HepG2 (cell line): ENCODE measurements around the gene RAB29. TPM values are rescaled to one million over a fixed set of nuclear protein-coding genes. Genes with fewer than 3 reads are reported as not detected.

ENCODE experiments used
- ATAC-seq: fragments of 200-7000 bp; cut with Tn5 transposase; 3 replicates; pipeline ENCODE4 v1.9.1; 2020; ENCODE audit warnings: mild to moderate bottlenecking, moderate library complexity
- BruUV-seq: library from RNA; stranded (reverse); fragments of 400-500 nt; replicated peaks from 2 replicates; lab custom pipeline; 2021; lab: Mats Ljungman, UMichigan
- CTCF ChIA-PET: fragments of 300-600 bp; formaldehyde crosslinking; extraction: SDS; loops from one replicate; lab custom pipeline; 2021; ENCODE audit warnings: low total read pairs, inconsistent platforms, low intra/inter-chr PET ratio; lab: Yijun Ruan, JAX
- POLR2A ChIA-PET: fragments of 350-600 bp; sonication (Branson Sonifier 250); formaldehyde crosslinking; loops from one replicate; lab custom pipeline; 2020; ENCODE audit warnings: antibody characterized with exemption, inconsistent platforms; lab: Yijun Ruan, JAX
- DNase-seq: peaks from one replicate; pipeline ENCODE4 v3.0.0-alpha.2; 2015; ENCODE audit warnings: low spot score
- FAIRE-seq: peaks from 3 replicates; lab custom pipeline; 2011; peaks lifted over from hg19 to GRCh38; lab: Jason Lieb, UNC
- H2AFZ ChIP-seq: one replicate; pipeline ENCODE4 v1.6.1; 2011; ENCODE audit warnings: low read length, inconsistent platforms
- H3K27ac ChIP-seq: fragments of 300-600 bp; 3 replicates; pipeline ENCODE4 v1.8.0; 2011; ENCODE audit warnings: mixed run types, mild to moderate bottlenecking, mixed read lengths, low read length, inconsistent platforms; ENCODE audit not compliant: insufficient read depth; ENCODE audit errors: extremely low read length
- H3K27me3 ChIP-seq, 2 experiments: fragments of 200-600 bp in 1 of 2; 2 replicates in 1 of 2; 3 replicates in 1 of 2; pipeline versions ENCODE4 v1.6.0 to v1.8.0; 2011; ENCODE audit warnings: low read length in 2 of 2, mild to moderate bottlenecking in 2 of 2, moderate library complexity in 2 of 2, inconsistent platforms in 1 of 2; ENCODE audit not compliant: insufficient read depth in 2 of 2, control insufficient read depth in 1 of 2
- H3K36me3 ChIP-seq, 2 experiments: fragments of 200-600 bp in 1 of 2; replicated peaks in 1 of 2; 2 replicates in 1 of 2; 3 replicates in 1 of 2; pipeline versions ENCODE4 v1.5.1 to v1.8.0; 2011; ENCODE audit warnings: low read length in 2 of 2, inconsistent platforms in 1 of 2; ENCODE audit not compliant: insufficient read depth in 2 of 2, control insufficient read depth in 1 of 2
- H3K4me1 ChIP-seq: 2 replicates; pipeline ENCODE4 v1.5.1; 2012; ENCODE audit warnings: low read length, inconsistent platforms; ENCODE audit not compliant: insufficient read depth
- H3K4me2 ChIP-seq: 2 replicates; pipeline ENCODE4 v1.6.0; 2011; ENCODE audit warnings: low read depth, low read length, inconsistent platforms
- H3K4me3 ChIP-seq, 3 experiments: fragments of 200-600 bp in 1 of 3; sonication (generic), shearing (Covaris generic) in 1 of 3; replicated peaks in 1 of 3; 2 replicates each; pipeline ENCODE4 v1.5.1; 2011 to 2016; ENCODE audit warnings: low read length in 3 of 3, inconsistent platforms in 2 of 3, low read depth in 2 of 3, mild to moderate bottlenecking in 2 of 3, control low read depth in 1 of 3, mixed read lengths in 1 of 3; ENCODE audit not compliant: insufficient read depth in 1 of 3
- H3K79me2 ChIP-seq: one replicate; pipeline ENCODE4 v1.6.1; 2011; ENCODE audit warnings: low read length, inconsistent platforms; ENCODE audit not compliant: insufficient read depth
- H3K9ac ChIP-seq: 2 replicates; pipeline ENCODE4 v1.6.0; 2011; ENCODE audit warnings: mild to moderate bottlenecking, low read depth, low read length, inconsistent platforms; ENCODE audit not compliant: insufficient read depth
- H3K9me3 ChIP-seq: 2 replicates; pipeline ENCODE4 v1.5.1; 2012; ENCODE audit warnings: mild to moderate bottlenecking, low read length
- H4K20me1 ChIP-seq: 2 replicates; pipeline ENCODE4 v1.6.0; 2011; ENCODE audit warnings: inconsistent platforms, mild to moderate bottlenecking, low read length, moderate library complexity; ENCODE audit not compliant: insufficient read depth
- DDIT3 ChIP-seq: sonication (generic); formaldehyde crosslinking; IDR thresholded peaks from 2 replicates; pipeline ENCODE4 v1.4.0; 2020; ENCODE audit warnings: mild to moderate bottlenecking, missing genetic modification reagents
- FOXA1 ChIP-seq, 2 experiments: fragments of 450-650 bp in 1 of 2; sonication (generic) in 1 of 2; formaldehyde crosslinking in 1 of 2; IDR thresholded peaks; 2 replicates each; pipeline versions ENCODE4 v1.4.0 to v1.6.1; 2016 to 2020; ENCODE audit warnings: missing genetic modification reagents in 1 of 2
- FOXK1 ChIP-seq: sonication (generic); formaldehyde crosslinking; IDR thresholded peaks from 2 replicates; pipeline ENCODE4 v1.4.0; 2020; ENCODE audit warnings: low read depth, missing genetic modification reagents, borderline replicate concordance
- MED8 ChIP-seq: sonication (generic); formaldehyde crosslinking; IDR thresholded peaks from 2 replicates; pipeline ENCODE4 v1.8.1; 2023; ENCODE audit warnings: mild to moderate bottlenecking, missing genetic modification reagents; ENCODE audit not compliant: insufficient replicate concordance
- MLLT10 ChIP-seq: sonication (generic); formaldehyde crosslinking; IDR thresholded peaks from 2 replicates; pipeline ENCODE4 v1.4.0; 2020; ENCODE audit warnings: missing genetic modification reagents
- NR2F2 ChIP-seq: IDR thresholded peaks from 2 replicates; pipeline ENCODE4 v1.6.1; 2012; ENCODE audit warnings: low read depth, inconsistent platforms, borderline replicate concordance
- NR3C1 ChIP-seq: sonication (generic); formaldehyde crosslinking; IDR thresholded peaks from 2 replicates; pipeline ENCODE4 v1.4.0; 2020; ENCODE audit warnings: missing genetic modification reagents
- TBL1XR1 ChIP-seq: fragments of 150-350 bp; IDR thresholded peaks from 2 replicates; pipeline ENCODE4 v1.6.1; 2014; ENCODE audit warnings: borderline replicate concordance, low read length; ENCODE audit not compliant: partially characterized antibody
- TERF1 ChIP-seq: sonication (generic); formaldehyde crosslinking; IDR thresholded peaks from 2 replicates; pipeline ENCODE4 v1.8.0; 2022; ENCODE audit warnings: mild to moderate bottlenecking, missing genetic modification reagents, moderate library complexity
- TRIM22 ChIP-seq: fragments of 450-650 bp; IDR thresholded peaks from 2 replicates; pipeline ENCODE4 v1.6.1; 2017
- YY1 ChIP-seq: IDR thresholded peaks from 2 replicates; pipeline ENCODE4 v1.6.1; 2011; ENCODE audit warnings: low read length, low read depth, moderate library complexity, mild to moderate bottlenecking; ENCODE audit not compliant: insufficient read depth, insufficient replicate concordance
- ZBTB20 ChIP-seq: sonication (generic); formaldehyde crosslinking; IDR thresholded peaks from 2 replicates; pipeline ENCODE4 v1.8.1; 2023; ENCODE audit warnings: missing genetic modification reagents, low read depth, mild to moderate bottlenecking, borderline replicate concordance
- ZFP82 ChIP-seq: sonication (generic); formaldehyde crosslinking; IDR thresholded peaks from 2 replicates; pipeline ENCODE4 v1.5.1; 2020; ENCODE audit warnings: mild to moderate bottlenecking, missing genetic modification reagents, borderline replicate concordance
- ZNF20 ChIP-seq: sonication (generic); formaldehyde crosslinking; IDR thresholded peaks from 2 replicates; pipeline ENCODE4 v1.4.0; 2020; ENCODE audit warnings: mild to moderate bottlenecking, moderate library complexity, missing genetic modification reagents
- ZNF430 ChIP-seq: sonication (generic); formaldehyde crosslinking; IDR thresholded peaks from 2 replicates; pipeline ENCODE4 v1.9.0; 2021; ENCODE audit warnings: mild to moderate bottlenecking, missing genetic modification reagents
- ZNF816 ChIP-seq: sonication (generic); formaldehyde crosslinking; IDR thresholded peaks from 2 replicates; pipeline ENCODE4 v1.8.0; 2022; ENCODE audit warnings: missing genetic modification reagents, mild to moderate bottlenecking, borderline replicate concordance
- WGBS: methylation state at CpG from one replicate; pipeline ENCODE4 v1.1.6; 2017; ENCODE audit warnings: low lambda C conversion rate; 5-methylcytosine and 5-hydroxymethylcytosine counted together
- in situ Hi-C: cut with HindIII; loops from 2 replicates; pipeline ENCODE4 v1.10.0; 2017; ENCODE audit warnings: low pct_unique_long_range_greater_than_20kb; ENCODE audit not compliant: extremely low pct_ligation_motif_present
- intact Hi-C: fragments of 100-400 bp; cut with micrococcal nuclease; formaldehyde crosslinking; loops from one replicate; pipeline ENCODE4 v1.10.0; 2022; ENCODE audit not compliant: unreplicated experiment
- polyA plus RNA-seq, 8 experiments: library from polyadenylated mRNA; depleted of rRNA in 3 of 8; stranded (reverse) in 7 of 8; unstranded in 1 of 8; fragments of >200 nt; fragmentation: Illumina TruSeq in 4 of 8; extraction: Trizol in 4 of 8; gene quantifications; 2 replicates each; pipeline versions ENCODE4 v1.2.1 to v1.2.3, GENCODE V29; 2011 to 2016; ENCODE audit warnings: low read depth in 4 of 8, missing spikeins in 1 of 8, mixed read lengths in 1 of 8; ENCODE audit not compliant: insufficient read depth in 1 of 8
- total RNA-seq, 5 experiments: library from RNA; depleted of rRNA; stranded (reverse); fragments of >200 nt; fragmentation: Illumina TruSeq; extraction: Trizol; gene quantifications; 2 replicates each; pipeline ENCODE4 v1.2.3, GENCODE V29; 2016; ENCODE audit warnings: low read depth in 1 of 5
- TF ChIP-seq, protein P1 (sequence below): sonication (generic); formaldehyde crosslinking; IDR thresholded peaks from 2 replicates; pipeline ENCODE4 v1.9.0; 2021; ENCODE audit warnings: missing genetic modification reagents, borderline replicate concordance

The RAB29 gene
- total and polyA plus RNA-seq, 2 of the 13 experiments (the other 11 are each of a cell fraction or from before 2014, with no cell fraction given): 8.7 to 10.1 TPM

DNA sequence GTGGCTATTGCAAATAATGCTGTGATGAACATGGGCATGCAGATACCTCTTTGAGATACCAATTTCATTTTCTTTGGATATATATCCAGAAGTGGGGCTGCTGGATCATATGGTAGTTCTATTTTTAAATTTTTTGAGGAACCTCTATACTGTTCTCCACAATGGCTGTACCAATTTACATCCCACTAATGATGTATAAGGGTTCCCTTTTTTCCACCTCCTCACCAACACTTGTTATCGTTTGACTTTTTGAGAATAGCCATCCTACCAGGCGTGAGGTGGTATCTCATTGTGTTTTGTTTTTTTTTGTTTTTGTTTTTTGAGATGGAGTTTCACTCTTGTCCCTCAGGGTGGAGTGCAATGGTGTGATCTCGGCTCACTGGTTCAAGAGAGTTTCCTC is 18.7 kb downstream of the RAB29 start:
- in situ Hi-C loops: no loop called here
- H3K9ac ChIP-seq: no peak overlapping the region
- H3K9me3 ChIP-seq: no peaks in the 10 kb centered on the region
- H3K27me3 ChIP-seq: no peaks in the 10 kb centered on the region
- POLR2A ChIA-PET: no interaction called here
- no peaks in the 10 kb centered on the region for H3K36me3 ChIP-seq
- DNase-seq: no peak
- CTCF ChIA-PET: no interaction called here
- peaks cover 37% of the 10 kb centered on the region for H3K4me1 ChIP-seq
- ATAC-seq: no peak
- FAIRE-seq: no peak
- WGBS: 59% methylated on average over 3 of the region's 3 CpGs
- TF ChIP-seq ZNF816 (CRISPR knock-in tag) (no peak), TBL1XR1 (no peak), MLLT10 (CRISPR knock-in tag) (no peak), TERF1 (CRISPR knock-in tag) (no peak), ZFP82 (CRISPR knock-in tag) (no peak), ZBTB20 (CRISPR knock-in tag) (no peak), MED8 (CRISPR knock-in tag) (no peak), NR2F2 (no peak), ZNF430 (no peak), TRIM22 (no peak), YY1 (no peak), NR3C1 (CRISPR knock-in tag) (no peak), FOXA1 (IDR thresholded peaks at IDR 0.05) (no peak), FOXA1 (CRISPR knock-in tag; IDR thresholded peaks at IDR 0.05) (no peak), ZNF20 (CRISPR knock-in tag) (no peak), FOXK1 (CRISPR knock-in tag) (no peak), DDIT3 (CRISPR knock-in tag) (no peak)
- TF ChIP-seq, protein P1, sequence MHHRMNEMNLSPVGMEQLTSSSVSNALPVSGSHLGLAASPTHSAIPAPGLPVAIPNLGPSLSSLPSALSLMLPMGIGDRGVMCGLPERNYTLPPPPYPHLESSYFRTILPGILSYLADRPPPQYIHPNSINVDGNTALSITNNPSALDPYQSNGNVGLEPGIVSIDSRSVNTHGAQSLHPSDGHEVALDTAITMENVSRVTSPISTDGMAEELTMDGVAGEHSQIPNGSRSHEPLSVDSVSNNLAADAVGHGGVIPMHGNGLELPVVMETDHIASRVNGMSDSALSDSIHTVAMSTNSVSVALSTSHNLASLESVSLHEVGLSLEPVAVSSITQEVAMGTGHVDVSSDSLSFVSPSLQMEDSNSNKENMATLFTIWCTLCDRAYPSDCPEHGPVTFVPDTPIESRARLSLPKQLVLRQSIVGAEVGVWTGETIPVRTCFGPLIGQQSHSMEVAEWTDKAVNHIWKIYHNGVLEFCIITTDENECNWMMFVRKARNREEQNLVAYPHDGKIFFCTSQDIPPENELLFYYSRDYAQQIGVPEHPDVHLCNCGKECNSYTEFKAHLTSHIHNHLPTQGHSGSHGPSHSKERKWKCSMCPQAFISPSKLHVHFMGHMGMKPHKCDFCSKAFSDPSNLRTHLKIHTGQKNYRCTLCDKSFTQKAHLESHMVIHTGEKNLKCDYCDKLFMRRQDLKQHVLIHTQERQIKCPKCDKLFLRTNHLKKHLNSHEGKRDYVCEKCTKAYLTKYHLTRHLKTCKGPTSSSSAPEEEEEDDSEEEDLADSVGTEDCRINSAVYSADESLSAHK: no peak
- H3K4me3 ChIP-seq: no peak overlapping the region
- no peaks in the 10 kb centered on the region for H3K79me2 ChIP-seq
- no peaks in the 10 kb centered on the region for H4K20me1 ChIP-seq
- intact Hi-C loops: no loop called here
- H3K27ac ChIP-seq: no peak overlapping the region
- no peak overlapping the region for H3K4me2 ChIP-seq
- BruUV-seq: no TSS peak
- no peak overlapping the region for H2AFZ ChIP-seq
